HG02885 (cell line): ENCODE measurements around the gene ADA.
"Not testable (repeated sequence)": the region's sequence is repeated elsewhere in the genome, so short reads cannot be mapped to it uniquely, and the experiment has no call there.

Experiments
- ATAC-seq: cut with Tn5 transposase; IDR thresholded peaks from one replicate; pipeline ENCODE4 v1.9.1; 2021; ENCODE audit warnings: mild to moderate bottlenecking; ENCODE audit not compliant: unreplicated experiment, poor library complexity

Gene ADA

DNA sequence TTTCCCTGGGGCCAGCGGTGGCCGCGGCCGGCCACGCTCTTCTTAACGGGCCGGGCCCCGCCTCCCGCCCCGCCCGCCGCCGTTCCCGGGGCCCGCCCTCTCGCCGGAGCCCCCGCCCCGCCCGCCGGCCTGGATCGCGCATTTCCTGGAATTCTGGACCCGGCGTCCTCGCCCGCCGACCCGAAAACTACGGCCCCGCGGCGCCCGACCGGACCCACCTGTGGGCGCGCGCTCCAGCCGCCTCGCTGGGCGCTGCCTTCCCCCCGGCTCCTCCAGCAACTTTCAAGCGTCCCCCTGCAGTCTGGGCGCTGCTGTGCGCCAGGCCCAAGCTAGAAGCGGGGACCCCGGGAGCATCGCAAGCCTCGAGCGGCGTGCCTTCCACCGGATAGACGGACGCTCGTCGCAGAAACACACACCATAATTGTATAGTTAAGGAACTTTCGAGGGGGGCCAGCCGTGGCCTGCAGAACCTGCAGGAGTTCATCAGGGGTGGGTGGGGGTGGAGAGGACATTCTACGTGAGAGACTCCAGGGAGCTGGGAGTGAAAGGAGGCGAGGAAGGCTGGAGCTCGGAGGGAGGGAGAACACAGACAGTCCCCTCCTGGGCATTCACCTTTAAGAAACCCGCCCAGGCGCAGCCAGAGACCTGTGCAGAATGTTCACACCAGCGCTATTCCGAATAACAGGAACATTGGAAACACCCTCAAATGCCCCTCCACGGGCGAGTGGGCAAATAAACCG lies at the start of gene ADA:
ADA (minus strand) TSS at position 16 of the 740 bp plus-strand sequence. CDS start 92 bp downstream, outside the sequence.
- peak; percentile 34 for ATAC-seq

DNA sequence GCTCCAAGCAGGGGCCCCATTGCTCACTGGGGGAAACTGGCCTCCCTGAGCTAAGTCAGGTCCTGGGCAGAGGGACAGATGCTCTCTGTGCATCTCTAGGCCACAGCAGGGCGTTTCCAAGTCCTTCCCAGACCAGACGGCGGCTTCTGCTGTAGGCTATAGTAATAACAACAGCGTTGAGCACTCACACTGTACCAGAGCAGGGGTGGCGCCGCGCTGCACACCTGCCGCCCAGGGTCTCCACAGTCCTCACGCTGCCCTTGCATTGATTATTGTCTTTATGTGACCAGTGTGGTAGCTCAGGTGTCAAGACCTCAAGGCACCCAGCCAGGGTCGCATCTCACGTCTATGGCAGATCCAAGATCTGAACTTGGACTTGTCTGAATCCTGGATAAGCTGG lies 48.8 kb upstream of the ADA start:
- no peak for ATAC-seq

DNA sequence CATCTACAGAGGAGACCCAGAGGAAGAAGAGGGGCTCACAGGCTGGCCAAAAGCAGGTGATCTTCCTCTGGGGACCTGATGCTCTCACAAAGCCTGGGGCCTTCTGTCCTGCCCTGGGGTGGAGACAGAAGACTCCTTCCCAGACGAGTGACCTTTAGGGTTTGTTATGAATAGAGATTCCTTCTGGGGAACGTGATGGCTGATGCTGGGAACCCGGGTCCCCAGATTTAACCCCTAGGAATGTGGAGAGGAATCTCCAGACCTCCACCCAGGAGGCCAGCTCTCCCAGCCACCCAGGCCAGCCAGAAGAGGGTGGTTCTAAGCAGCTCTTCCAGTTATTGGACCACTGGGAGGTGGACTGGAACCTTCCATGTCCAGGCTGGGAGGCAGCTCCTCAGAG lies 46.9 kb upstream of the ADA start:
- ATAC-seq: no peak

- ATAC-seq: not testable (repeated sequence)
Observed at GRCh38 chr20:44697041-44697440, 45.5 kb upstream of the ADA start.

DNA sequence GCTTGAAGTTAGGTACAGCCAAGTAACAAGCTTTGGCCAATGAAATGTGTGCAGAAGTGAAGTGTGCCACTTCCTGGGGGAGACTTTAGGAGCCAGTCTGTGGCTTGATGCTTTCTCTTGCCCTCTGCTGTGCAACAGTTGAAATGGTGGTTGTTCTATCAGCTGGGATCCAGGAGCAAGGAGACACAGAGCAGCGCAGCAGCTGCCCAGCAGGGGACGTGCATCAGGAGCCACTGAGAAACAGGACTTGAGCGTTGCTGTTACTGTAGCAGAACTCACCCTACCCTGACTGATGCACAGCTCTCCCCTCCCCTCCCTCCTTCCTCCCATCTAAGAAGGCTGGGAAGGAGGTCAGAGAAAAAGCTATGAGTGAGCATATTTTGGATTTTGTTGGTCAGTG lies 44.8 kb upstream of the ADA start:
- ATAC-seq: no peak

GRCh38 chr20:44695674-44696300 lies 44.3 kb upstream of the ADA start:
- ATAC-seq: no peak

DNA sequence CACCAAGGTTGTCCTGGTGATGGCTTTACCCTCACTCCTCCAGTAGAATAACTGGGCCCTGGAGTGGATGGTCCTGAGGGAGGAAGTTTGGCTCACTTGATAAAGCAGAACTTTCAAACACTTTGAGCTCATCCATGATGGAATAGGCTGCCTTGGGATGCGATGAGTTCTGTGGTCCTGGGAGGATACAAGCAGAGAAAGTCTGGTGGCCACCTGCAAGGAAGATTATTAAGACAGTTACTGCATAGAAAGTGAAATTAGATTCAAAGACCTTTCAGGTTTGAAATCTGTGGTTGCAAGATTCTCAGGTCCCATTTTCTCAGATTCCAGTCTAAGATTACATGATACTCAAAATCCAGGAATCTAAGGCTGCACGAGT lies 43.8 kb upstream of the ADA start:
- no peak for ATAC-seq

GRCh38 chr20:44694159-44694558 lies 42.7 kb upstream of the ADA start:
- no peak for ATAC-seq

DNA sequence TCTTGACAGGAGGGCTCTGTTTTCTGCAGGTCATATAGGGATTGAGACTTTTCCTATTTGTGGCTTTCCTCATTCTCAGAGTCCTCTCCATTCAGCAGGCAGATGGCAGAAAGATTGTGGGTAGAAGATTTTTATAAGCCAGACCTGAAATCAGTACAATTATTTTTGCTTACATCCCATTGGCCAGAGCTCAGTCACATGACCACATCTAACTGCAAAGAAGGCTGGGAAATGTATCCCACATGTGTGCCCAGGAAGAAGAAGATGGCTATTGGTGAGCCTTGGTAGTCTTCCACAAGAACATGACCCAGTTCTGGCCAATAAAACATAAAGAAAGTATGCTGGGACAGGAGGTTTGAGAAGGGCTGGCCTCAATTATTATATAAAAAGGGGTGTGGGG lies 42.1 kb upstream of the ADA start:
- ATAC-seq: no peak

- ATAC-seq: no peak
Observed at GRCh38 chr20:44692932-44693480, 41.5 kb upstream of the ADA start.

GRCh38 chr20:44691424-44692423 lies 40.2 kb upstream of the ADA start:
- no peak for ATAC-seq

GRCh38 chr20:44690781-44691423 lies 39.4 kb upstream of the ADA start:
- no peak for ATAC-seq

DNA sequence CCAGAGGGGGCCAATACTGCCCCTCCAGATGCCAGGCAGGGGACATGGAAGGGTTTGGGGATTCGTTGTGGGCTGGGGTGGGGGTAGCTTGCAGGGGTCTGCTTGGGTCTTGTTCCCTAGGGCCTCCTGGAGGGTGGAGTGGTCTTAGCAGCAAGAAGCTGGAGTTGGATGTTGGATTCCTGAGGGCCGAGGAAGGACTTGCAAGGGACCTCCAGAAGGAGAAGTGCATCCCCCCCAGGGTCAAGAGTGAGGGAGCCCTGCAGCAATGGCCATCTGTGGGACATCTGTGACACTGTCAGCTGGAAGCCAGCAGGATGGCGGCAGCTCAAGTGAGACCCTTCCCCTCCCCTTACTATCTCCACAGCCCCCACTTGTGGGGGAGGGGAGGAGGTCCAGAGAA lies 38.3 kb upstream of the ADA start:
- no peak for ATAC-seq

GRCh38 chr20:44688053-44688625 lies 36.6 kb upstream of the ADA start:
- ATAC-seq: no peak

DNA sequence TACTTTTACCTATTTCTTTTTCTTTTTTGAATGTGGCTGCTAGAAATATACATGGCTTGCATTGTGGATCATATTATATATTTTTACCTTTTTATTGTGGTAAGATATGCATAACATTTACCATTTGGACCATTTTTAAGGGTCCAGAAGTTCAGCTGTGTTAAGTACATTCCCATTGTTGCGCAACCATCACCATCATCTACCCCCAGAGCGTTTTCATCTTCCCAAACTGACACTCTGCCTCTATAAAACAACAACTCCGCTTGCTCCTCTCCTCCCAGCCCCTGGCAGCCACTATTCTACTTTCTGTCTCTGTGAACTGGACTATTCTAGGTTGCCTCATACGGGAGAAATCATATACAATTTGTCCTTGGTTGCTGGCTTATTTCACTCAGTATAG lies 35.4 kb upstream of the ADA start:
- ATAC-seq: no peak

DNA sequence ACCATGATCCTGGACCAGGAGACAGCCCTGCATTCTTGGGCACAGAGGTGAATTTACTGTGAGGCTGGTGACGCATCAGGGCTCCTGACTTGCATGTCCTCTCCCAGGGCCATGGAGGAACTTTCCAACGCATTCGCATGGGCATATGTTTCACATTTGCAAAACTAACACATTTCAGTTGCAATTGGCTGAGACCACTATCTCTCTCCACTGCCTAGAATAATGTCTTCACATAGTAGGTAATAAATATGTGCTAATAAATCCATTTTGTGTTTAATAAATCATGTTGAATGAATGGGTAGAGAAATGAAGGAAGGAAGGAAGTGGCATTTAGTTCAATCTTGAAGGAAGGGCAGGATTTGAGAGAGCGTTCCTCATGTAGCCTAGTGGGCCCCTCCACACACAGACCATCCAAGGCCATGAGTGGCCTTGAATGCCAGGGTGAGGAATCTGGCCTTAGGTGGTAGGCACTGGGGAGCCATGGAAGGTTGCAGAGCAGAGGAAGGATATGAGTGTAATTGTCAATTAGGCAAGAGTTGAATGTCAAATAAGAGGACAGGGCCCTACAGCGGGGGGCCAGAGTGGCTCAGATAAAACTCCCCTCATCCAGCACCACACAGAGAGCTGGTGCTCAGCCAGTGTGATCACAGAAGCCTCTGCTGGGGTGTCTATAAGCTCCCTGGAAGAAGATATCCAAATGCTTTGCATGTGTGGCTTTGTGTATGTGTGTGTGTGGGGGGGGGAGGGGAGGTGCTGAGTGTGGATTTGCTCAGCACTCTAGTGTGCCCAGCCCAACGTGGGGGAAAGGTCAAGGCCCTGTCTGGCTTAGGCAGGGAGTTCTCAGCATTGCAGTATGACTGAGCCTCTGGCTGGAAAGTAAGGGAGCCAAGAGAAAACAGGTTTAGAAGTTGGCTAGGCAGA lies 32.8 kb upstream of the ADA start:
- no peak for ATAC-seq

GRCh38 chr20:44683263-44684046 lies 32.0 kb upstream of the ADA start:
- ATAC-seq: peak; percentile 48
